ENCODE results near the gene LYRM9. TPM values are rescaled to one million over a fixed set of nuclear protein-coding genes. Genes with fewer than 3 reads are reported as not detected.
"Not testable (repeated sequence)": the region's sequence is repeated elsewhere in the genome, so short reads cannot be mapped to it uniquely, and the experiment has no call there.

Gene LYRM9
- total and polyA plus RNA-seq, 9 donors, result 8.2 to 15.5 (median 10.7) TPM

GRCh38 chr17:27895123-27895895 lies 2.1 kb upstream of the LYRM9 start:
- Histone ChIP-seq H3K27me3 (ENCODE audit: control insufficient read depth, insufficient read depth, low read length) (peaks cover 2% of the 10 kb centered on the region), H3K4me3 (ENCODE audit: low read length) (no peak overlapping the region), H3K36me3 (ENCODE audit: control insufficient read depth, insufficient read depth, low read length) (no peaks in the 10 kb centered on the region), H3K4me1 (ENCODE audit: control insufficient read depth, insufficient read depth, low read length) (peaks cover 2% of the 10 kb centered on the region), H3K9me3 (replicated peaks; ENCODE audit: control insufficient read depth, low read depth, low read length) (no peaks in the 10 kb centered on the region), H3K27ac (ENCODE audit: low read length) (no peak overlapping the region)
- WGBS (ENCODE audit: insufficient coverage), result 17% methylated on average over 2 of the region's 8 CpGs
- DNase-seq, result no peak

- Histone ChIP-seq H3K27me3 (ENCODE audit: control insufficient read depth, insufficient read depth, low read length) (peaks cover 2% of the 10 kb centered on the region), H3K27ac (ENCODE audit: low read length) (no peak overlapping the region), H3K4me3 (ENCODE audit: low read length) (no peak overlapping the region), H3K4me1 (ENCODE audit: control insufficient read depth, insufficient read depth, low read length) (peaks cover 3% of the 10 kb centered on the region), H3K9me3 (replicated peaks; ENCODE audit: control insufficient read depth, low read depth, low read length) (no peaks in the 10 kb centered on the region), H3K36me3 (ENCODE audit: control insufficient read depth, insufficient read depth, low read length) (no peaks in the 10 kb centered on the region)
- DNase-seq, result no peak
- no CpG with 5 or more reads among the region's 7 CpGs for WGBS (ENCODE audit: insufficient coverage)
These were observed 807 bp upstream of the LYRM9 start for GRCh38 chr17:27893841-27894503.

- H3K4me3 ChIP-seq (ENCODE audit: low read length), result peak overlapping the region; percentile 53
- H3K4me1 ChIP-seq (ENCODE audit: control insufficient read depth, insufficient read depth, low read length), result peaks cover 4% of the 10 kb centered on the region
- H3K9me3 ChIP-seq (replicated peaks; ENCODE audit: control insufficient read depth, low read depth, low read length), result no peaks in the 10 kb centered on the region
- peak overlapping the region; percentile 31 for H3K27ac ChIP-seq (ENCODE audit: low read length)
- H3K27me3 ChIP-seq (ENCODE audit: control insufficient read depth, insufficient read depth, low read length), result peaks cover 2% of the 10 kb centered on the region
- no peak for DNase-seq
- no peaks in the 10 kb centered on the region for H3K36me3 ChIP-seq (ENCODE audit: control insufficient read depth, insufficient read depth, low read length)
- WGBS (ENCODE audit: insufficient coverage), result 17% methylated on average over 1 of the region's 3 CpGs
These were observed 661 bp downstream of the LYRM9 start for GRCh38 chr17:27892542-27892865.

GRCh38 chr17:27891841-27892240 lies 1.3 kb downstream of the LYRM9 start:
- Histone ChIP-seq H3K4me1 (ENCODE audit: control insufficient read depth, insufficient read depth, low read length) (peaks cover 4% of the 10 kb centered on the region), H3K27ac (ENCODE audit: low read length) (no peak overlapping the region), H3K9me3 (replicated peaks; ENCODE audit: control insufficient read depth, low read depth, low read length) (no peaks in the 10 kb centered on the region), H3K4me3 (ENCODE audit: low read length) (no peak overlapping the region), H3K36me3 (ENCODE audit: control insufficient read depth, insufficient read depth, low read length) (no peaks in the 10 kb centered on the region), H3K27me3 (ENCODE audit: control insufficient read depth, insufficient read depth, low read length) (peaks cover 2% of the 10 kb centered on the region)
- no peak for DNase-seq
- 100% methylated on average over 3 of the region's 9 CpGs for WGBS (ENCODE audit: insufficient coverage)

GRCh38 chr17:27889711-27890251 lies 3.4 kb downstream of the LYRM9 start:
- H3K4me3 ChIP-seq (ENCODE audit: low read length), result no peak overlapping the region
- H3K27ac ChIP-seq (ENCODE audit: low read length), result no peak overlapping the region
- DNase-seq, result no peak
- no peaks in the 10 kb centered on the region for H3K9me3 ChIP-seq (replicated peaks; ENCODE audit: control insufficient read depth, low read depth, low read length)
- H3K4me1 ChIP-seq (ENCODE audit: control insufficient read depth, insufficient read depth, low read length), result peaks cover 4% of the 10 kb centered on the region
- WGBS (ENCODE audit: insufficient coverage), result 89% methylated on average over 2 of the region's 4 CpGs
- H3K36me3 ChIP-seq (ENCODE audit: control insufficient read depth, insufficient read depth, low read length), result no peaks in the 10 kb centered on the region
- H3K27me3 ChIP-seq (ENCODE audit: control insufficient read depth, insufficient read depth, low read length), result peaks cover 2% of the 10 kb centered on the region

GRCh38 chr17:27888945-27889344 lies 4.2 kb downstream of the LYRM9 start:
- peaks cover 4% of the 10 kb centered on the region for H3K4me1 ChIP-seq (ENCODE audit: control insufficient read depth, insufficient read depth, low read length)
- H3K27me3 ChIP-seq (ENCODE audit: control insufficient read depth, insufficient read depth, low read length), result no peaks in the 10 kb centered on the region
- H3K27ac ChIP-seq (ENCODE audit: low read length), result no peak overlapping the region
- 61% methylated on average over 7 of the region's 7 CpGs for WGBS (ENCODE audit: insufficient coverage)
- no peaks in the 10 kb centered on the region for H3K36me3 ChIP-seq (ENCODE audit: control insufficient read depth, insufficient read depth, low read length)
- H3K9me3 ChIP-seq (replicated peaks; ENCODE audit: control insufficient read depth, low read depth, low read length), result no peaks in the 10 kb centered on the region
- no peak for DNase-seq
- H3K4me3 ChIP-seq (ENCODE audit: low read length), result no peak overlapping the region

- no peak overlapping the region for H3K27ac ChIP-seq (ENCODE audit: low read length)
- no peaks in the 10 kb centered on the region for H3K36me3 ChIP-seq (ENCODE audit: control insufficient read depth, insufficient read depth, low read length)
- WGBS (ENCODE audit: insufficient coverage), result 55% methylated on average over 2 of the region's 2 CpGs
- H3K27me3 ChIP-seq (ENCODE audit: control insufficient read depth, insufficient read depth, low read length), result no peaks in the 10 kb centered on the region
- no peak overlapping the region for H3K4me3 ChIP-seq (ENCODE audit: low read length)
- DNase-seq, result no peak
- H3K9me3 ChIP-seq (replicated peaks; ENCODE audit: control insufficient read depth, low read depth, low read length), result no peaks in the 10 kb centered on the region
- peaks cover 4% of the 10 kb centered on the region for H3K4me1 ChIP-seq (ENCODE audit: control insufficient read depth, insufficient read depth, low read length)
These were observed 5.1 kb downstream of the LYRM9 start for GRCh38 chr17:27888067-27888466.

GRCh38 chr17:27886348-27886906 lies 6.7 kb downstream of the LYRM9 start:
- H3K27ac ChIP-seq (ENCODE audit: low read length); H3K27me3 ChIP-seq (ENCODE audit: control insufficient read depth, insufficient read depth, low read length); DNase-seq; H3K36me3 ChIP-seq (ENCODE audit: control insufficient read depth, insufficient read depth, low read length); H3K9me3 ChIP-seq (replicated peaks; ENCODE audit: control insufficient read depth, low read depth, low read length); H3K4me1 ChIP-seq (ENCODE audit: control insufficient read depth, insufficient read depth, low read length); H3K4me3 ChIP-seq (ENCODE audit: low read length): not testable (repeated sequence)
- WGBS (ENCODE audit: insufficient coverage), result 86% methylated on average over 2 of the region's 8 CpGs

GRCh38 chr17:27882162-27882840 lies 10.9 kb downstream of the LYRM9 start:
- DNase-seq, result no peak
- no peaks in the 10 kb centered on the region for H3K9me3 ChIP-seq (replicated peaks; ENCODE audit: control insufficient read depth, low read depth, low read length)
- H3K27me3 ChIP-seq (ENCODE audit: control insufficient read depth, insufficient read depth, low read length), result no peaks in the 10 kb centered on the region
- no peak overlapping the region for H3K27ac ChIP-seq (ENCODE audit: low read length)
- H3K4me1 ChIP-seq (ENCODE audit: control insufficient read depth, insufficient read depth, low read length), result peaks cover 33% of the 10 kb centered on the region
- no peak overlapping the region for H3K4me3 ChIP-seq (ENCODE audit: low read length)
- H3K36me3 ChIP-seq (ENCODE audit: control insufficient read depth, insufficient read depth, low read length), result peaks cover 5% of the 10 kb centered on the region
- 74% methylated on average over 8 of the region's 11 CpGs for WGBS (ENCODE audit: insufficient coverage)
